Keratinocyte (primary cell): ENCODE data around the gene HRK. TPM values are rescaled to one million over a fixed set of nuclear protein-coding genes. Genes with fewer than 3 reads are reported as not detected.
A peak's percentile ranks its signal among the peaks of the same experiment; 100 is the strongest.
"Not testable (repeated sequence)": the region's sequence is repeated elsewhere in the genome, so short reads cannot be mapped to it uniquely, and the experiment has no call there.

ENCODE experiments used
- DNase-seq: peaks from one replicate; pipeline ENCODE4 v3.0.0-alpha.2; 2011; ENCODE audit warnings: low read depth, missing footprints, low spot score
- FAIRE-seq: peaks from 2 replicates; lab custom pipeline; 2011; peaks lifted over from hg19 to GRCh38; lab: Jason Lieb, UNC
- H2AFZ ChIP-seq: 2 replicates; pipeline ENCODE4 v1.6.0; 2012; ENCODE audit warnings: low read length, control low read depth, inconsistent platforms; ENCODE audit not compliant: control insufficient read depth
- H3K27ac ChIP-seq: 2 replicates; pipeline ENCODE4 v1.5.1; 2011; ENCODE audit warnings: low read length; ENCODE audit not compliant: control insufficient read depth, insufficient read depth
- H3K27me3 ChIP-seq: 3 replicates; pipeline ENCODE4 v1.6.0; 2011; ENCODE audit warnings: low read length; ENCODE audit not compliant: control insufficient read depth, insufficient read depth; ENCODE audit errors: extremely low read depth
- H3K36me3 ChIP-seq, 2 experiments: 2 replicates in 1 of 2; 3 replicates in 1 of 2; pipeline ENCODE4 v1.5.1; 2011; ENCODE audit warnings: low read length in 2 of 2, mild to moderate bottlenecking in 1 of 2; ENCODE audit not compliant: control insufficient read depth in 2 of 2, insufficient read depth in 2 of 2; ENCODE audit errors: extremely low read depth in 1 of 2
- H3K4me1 ChIP-seq: 3 replicates; pipeline ENCODE4 v1.5.1; 2011; ENCODE audit warnings: low read length; ENCODE audit not compliant: control insufficient read depth, insufficient read depth; ENCODE audit errors: extremely low read depth
- H3K4me2 ChIP-seq: 3 replicates; pipeline ENCODE4 v1.6.0; 2011; ENCODE audit warnings: low read depth, low read length; ENCODE audit not compliant: control insufficient read depth, insufficient read depth; ENCODE audit errors: extremely low read depth
- H3K4me3 ChIP-seq, 3 experiments: fragments of 200-600 bp in 1 of 3; sonication (generic) in 1 of 3; 2 replicates in 2 of 3; 3 replicates in 1 of 3; pipeline ENCODE4 v1.5.1; 2011 to 2016; ENCODE audit warnings: low read length in 3 of 3, mild to moderate bottlenecking in 3 of 3, control low read depth in 2 of 3, inconsistent platforms in 1 of 3, low read depth in 1 of 3, mixed read lengths in 1 of 3, mixed run types in 1 of 3, moderate library complexity in 1 of 3; ENCODE audit not compliant: control insufficient read depth in 2 of 3, insufficient read depth in 2 of 3; ENCODE audit errors: extremely low read depth in 1 of 3
- H3K79me2 ChIP-seq: 2 replicates; pipeline ENCODE4 v1.6.0; 2012; ENCODE audit warnings: low read length; ENCODE audit not compliant: control insufficient read depth, insufficient read depth
- H3K9ac ChIP-seq: 3 replicates; pipeline ENCODE4 v1.6.0; 2011; ENCODE audit warnings: low read length; ENCODE audit not compliant: control insufficient read depth, insufficient read depth; ENCODE audit errors: extremely low read depth
- H3K9me1 ChIP-seq: 3 replicates; pipeline ENCODE4 v1.6.0; 2011; ENCODE audit warnings: low read length; ENCODE audit not compliant: control insufficient read depth, insufficient read depth; ENCODE audit errors: extremely low read depth
- H3K9me3 ChIP-seq: 2 replicates; pipeline ENCODE4 v1.5.1; 2012; ENCODE audit warnings: low read depth, low read length; ENCODE audit not compliant: control insufficient read depth
- H4K20me1 ChIP-seq: 3 replicates; pipeline ENCODE4 v1.6.0; 2011; ENCODE audit warnings: low read length; ENCODE audit not compliant: control insufficient read depth, insufficient read depth; ENCODE audit errors: extremely low read depth
- EZH2 ChIP-seq: IDR thresholded peaks from one replicate; pipeline ENCODE4 v1.6.1; 2012; ENCODE audit warnings: inconsistent platforms, mild to moderate bottlenecking, low read length, moderate library complexity
- dilution Hi-C: fragments of 300-500 bp; cut with MboI; formaldehyde crosslinking; loops from one replicate; pipeline ENCODE4 v1.7.0; 2020; ENCODE audit warnings: low sequenced_read_pairs; ENCODE audit not compliant: extremely low pct_ligation_motif_present
- polyA plus RNA-seq, 5 experiments: library from polyadenylated mRNA; depleted of rRNA in 3 of 5; stranded (reverse) in 3 of 5; stranded (forward) in 1 of 5; unstranded in 1 of 5; fragments of >200 nt; gene quantifications; 1 replicate in 1 of 5; 2 replicates in 3 of 5; 3 replicates in 1 of 5; pipeline versions ENCODE4 v1.2.1 to v1.2.3, GENCODE V29; 2011 to 2012; ENCODE audit warnings: missing spikeins in 2 of 5, low read depth in 1 of 5, low replicate concordance in 1 of 5
- TF ChIP-seq, protein P1 (sequence below), 3 experiments: IDR thresholded peaks in 1 of 3; conservative IDR thresholded peaks in 1 of 3; optimal IDR thresholded peaks in 1 of 3; 2 replicates in 2 of 3; 3 replicates in 1 of 3; pipeline versions ENCODE3 to v1.5.1; 2011; ENCODE audit warnings: low read length in 3 of 3, mild to moderate bottlenecking in 3 of 3, moderate library complexity in 2 of 3, control low read depth in 1 of 3, inconsistent platforms in 1 of 3; ENCODE audit not compliant: insufficient read depth in 2 of 3; ENCODE audit errors: extremely low read depth in 1 of 3

The HRK gene
- polyA plus RNA-seq, 1 donor (not counting 4 experiments of a cell fraction or from before 2014, with no cell fraction given): 0.01 TPM

DNA sequence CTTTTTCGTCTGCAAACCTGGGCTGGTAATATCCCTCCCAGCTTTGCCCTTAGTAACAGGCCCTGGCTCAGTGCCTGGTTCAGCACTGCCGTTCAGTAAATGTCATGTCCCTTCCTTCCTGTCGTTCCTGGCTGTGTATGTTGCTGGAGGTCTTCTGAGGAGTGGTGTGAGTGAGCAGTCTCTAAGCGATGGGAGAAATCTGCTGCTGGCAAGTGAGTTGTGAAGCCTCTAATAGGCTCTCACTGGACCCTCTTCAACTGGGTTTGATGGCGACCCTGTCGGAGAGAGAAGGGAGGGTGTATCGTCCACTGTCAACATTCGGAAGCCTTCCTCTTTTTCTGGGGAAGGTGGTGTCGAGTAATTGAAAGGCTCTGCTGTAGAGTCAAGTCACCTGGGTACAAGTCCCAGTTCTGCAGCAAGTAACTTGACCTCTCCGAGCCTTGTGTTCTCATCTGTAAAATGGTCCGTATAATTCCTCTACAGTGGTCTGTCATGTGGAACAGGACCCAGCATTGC lies 62.8 kb downstream of the HRK start:
- Histone ChIP-seq H2AFZ (peak overlapping the region; percentile 99), H4K20me1 (no peaks in the 10 kb centered on the region)
- FAIRE-seq: no peak

DNA sequence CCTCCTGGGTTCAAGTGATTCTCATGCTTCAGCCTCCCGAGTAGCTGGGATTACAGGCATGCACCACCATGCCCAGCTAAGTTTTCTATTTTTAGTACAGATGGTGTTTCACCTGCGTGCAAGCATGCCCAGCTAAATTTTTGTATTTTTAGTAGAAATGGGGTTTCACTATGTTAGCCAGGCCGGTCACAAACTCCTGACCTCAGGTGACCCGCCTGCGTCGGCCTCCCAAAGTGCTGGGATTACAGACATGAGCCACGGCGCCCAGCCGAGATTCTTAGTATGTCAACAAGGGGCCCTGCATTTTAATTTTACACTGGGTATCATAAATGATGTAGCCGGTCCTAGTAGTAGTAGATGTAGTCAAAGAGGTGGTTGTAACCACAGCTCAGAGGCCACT lies 66.5 kb downstream of the HRK start:
- H4K20me1 ChIP-seq, H3K36me3 ChIP-seq, H3K9ac ChIP-seq, H3K9me1 ChIP-seq, H3K9me3 ChIP-seq, H3K79me2 ChIP-seq, H3K4me3 ChIP-seq, H3K4me2 ChIP-seq, dilution Hi-C loops, H3K27me3 ChIP-seq, H3K27ac ChIP-seq, DNase-seq, H2AFZ ChIP-seq, FAIRE-seq: not testable (repeated sequence)
- peaks cover 18% of the 10 kb centered on the region for H3K4me1 ChIP-seq

More for the DNA sequence above, 62.8 kb downstream of the HRK start:
- TF ChIP-seq, protein P1, sequence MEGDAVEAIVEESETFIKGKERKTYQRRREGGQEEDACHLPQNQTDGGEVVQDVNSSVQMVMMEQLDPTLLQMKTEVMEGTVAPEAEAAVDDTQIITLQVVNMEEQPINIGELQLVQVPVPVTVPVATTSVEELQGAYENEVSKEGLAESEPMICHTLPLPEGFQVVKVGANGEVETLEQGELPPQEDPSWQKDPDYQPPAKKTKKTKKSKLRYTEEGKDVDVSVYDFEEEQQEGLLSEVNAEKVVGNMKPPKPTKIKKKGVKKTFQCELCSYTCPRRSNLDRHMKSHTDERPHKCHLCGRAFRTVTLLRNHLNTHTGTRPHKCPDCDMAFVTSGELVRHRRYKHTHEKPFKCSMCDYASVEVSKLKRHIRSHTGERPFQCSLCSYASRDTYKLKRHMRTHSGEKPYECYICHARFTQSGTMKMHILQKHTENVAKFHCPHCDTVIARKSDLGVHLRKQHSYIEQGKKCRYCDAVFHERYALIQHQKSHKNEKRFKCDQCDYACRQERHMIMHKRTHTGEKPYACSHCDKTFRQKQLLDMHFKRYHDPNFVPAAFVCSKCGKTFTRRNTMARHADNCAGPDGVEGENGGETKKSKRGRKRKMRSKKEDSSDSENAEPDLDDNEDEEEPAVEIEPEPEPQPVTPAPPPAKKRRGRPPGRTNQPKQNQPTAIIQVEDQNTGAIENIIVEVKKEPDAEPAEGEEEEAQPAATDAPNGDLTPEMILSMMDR (optimal IDR thresholded peaks at IDR 0.05 in 1 of 3, IDR thresholded peaks at IDR 0.05 in 1 of 3, conservative IDR thresholded peaks at IDR 0.05 in 1 of 3; ENCODE audit: extremely low read depth in 1 of 3, insufficient read depth in 2 of 3, low read length in 3 of 3): no peak
- no peak for TF ChIP-seq EZH2
- Histone ChIP-seq H3K4me1 (peaks cover 10% of the 10 kb centered on the region), H3K9ac (peak overlapping the region; percentile 97), H3K27me3 (peaks cover 10% of the 10 kb centered on the region), H3K9me1 (no peaks in the 10 kb centered on the region), H3K9me3 (no peaks in the 10 kb centered on the region), H3K27ac (peak overlapping the region; percentile 82), H3K36me3 (no peaks in the 10 kb centered on the region), H3K4me2 (peak overlapping the region; percentile 90), H3K4me3 (peak overlapping the region; percentile 73 to 98 (median 91)), H3K79me2 (no peaks in the 10 kb centered on the region)
- no peak for DNase-seq
- dilution Hi-C loops: no loop called here
